Progenitor cell of endocrine pancreas (in vitro differentiated cells): ENCODE measurements around the gene DDR2. TPM values are rescaled to one million over a fixed set of nuclear protein-coding genes. Genes with fewer than 3 reads are reported as not detected.

ENCODE experiments used
- DNase-seq: peaks from one replicate; pipeline ENCODE4 v3.0.0; 2021; ENCODE audit warnings: low spot score; ENCODE audit not compliant: unreplicated experiment
- H3K27ac Mint-ChIP-seq: 2 replicates; pipeline ENCODE4 v1.8.0; 2021; ENCODE audit warnings: mild to moderate bottlenecking, moderate library complexity, mixed read lengths
- H3K27me3 Mint-ChIP-seq: 2 replicates; pipeline ENCODE4 v1.8.0; 2021; ENCODE audit warnings: mixed read lengths
- H3K36me3 Mint-ChIP-seq: 2 replicates; pipeline ENCODE4 v1.8.0; 2022; ENCODE audit warnings: mixed read lengths; ENCODE audit not compliant: insufficient read depth
- H3K4me1 Mint-ChIP-seq: 2 replicates; pipeline ENCODE4 v1.8.0; 2021; ENCODE audit warnings: low read depth, mixed read lengths
- H3K4me3 Mint-ChIP-seq: 2 replicates; pipeline ENCODE4 v1.8.0; 2021; ENCODE audit warnings: low read depth, mild to moderate bottlenecking, moderate library complexity, mixed read lengths
- H3K9me3 Mint-ChIP-seq: 2 replicates; pipeline ENCODE4 v1.8.0; 2021; ENCODE audit warnings: low read depth, mixed read lengths
- total RNA-seq: library from RNA; stranded (reverse); gene quantifications from 2 replicates; pipeline ENCODE4 v1.2.1, GENCODE V29; 2021
- TF ChIP-seq, protein P1 (sequence below): fragments of 200-600 bp; sonication (generic); IDR thresholded peaks from one replicate; pipeline ENCODE4 v1.5.0; 2021; ENCODE audit warnings: antibody characterized with exemption, mild to moderate bottlenecking; ENCODE audit not compliant: unreplicated experiment

Gene DDR2
- total RNA-seq, 1 donor from 2014 or later, result 1.7 TPM

DNA sequence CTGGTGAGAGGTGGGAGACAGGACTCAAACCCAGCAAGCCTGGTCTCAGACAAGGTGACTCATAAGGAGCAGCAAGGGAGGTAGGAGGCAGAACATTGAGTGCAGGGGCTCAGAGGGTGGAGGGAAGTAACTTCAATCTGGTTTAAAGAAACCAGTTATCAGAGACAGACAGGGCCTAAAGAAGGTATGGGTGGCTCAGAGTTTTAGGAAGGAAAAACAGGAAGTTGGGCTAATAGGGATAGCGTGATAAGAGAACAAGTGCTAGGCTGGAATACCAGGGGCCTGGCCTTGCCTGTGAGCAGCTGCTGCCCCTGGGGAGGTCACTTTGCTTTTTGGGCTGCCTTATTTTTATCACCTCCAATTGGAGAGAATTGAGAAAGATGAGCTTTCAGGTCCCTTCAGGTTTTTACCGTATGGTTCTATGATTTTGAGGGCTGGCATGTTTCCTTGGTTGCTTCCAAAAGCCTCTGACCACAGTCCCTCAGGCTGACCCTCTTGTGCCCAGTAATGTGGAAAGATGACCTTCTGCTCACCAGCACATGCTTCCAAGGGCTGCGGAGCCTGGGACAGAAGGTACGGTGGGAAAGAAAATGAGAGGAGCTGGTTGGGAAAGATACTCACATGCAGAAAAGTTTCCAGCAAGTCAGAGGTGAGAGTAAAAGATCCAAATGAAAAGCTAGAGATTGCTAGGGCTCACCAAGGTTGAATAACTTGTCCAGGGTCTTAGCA, 77.0 kb downstream of the DDR2 start:
- Mint-ChIP-seq H3K4me3 (no peak overlapping the region), H3K27ac (no peak overlapping the region), H3K4me1 (peaks cover 5% of the 10 kb centered on the region), H3K27me3 (no peaks in the 10 kb centered on the region), H3K9me3 (no peaks in the 10 kb centered on the region), H3K36me3 (no peaks in the 10 kb centered on the region)
- no peak for DNase-seq
- TF ChIP-seq, protein P1, sequence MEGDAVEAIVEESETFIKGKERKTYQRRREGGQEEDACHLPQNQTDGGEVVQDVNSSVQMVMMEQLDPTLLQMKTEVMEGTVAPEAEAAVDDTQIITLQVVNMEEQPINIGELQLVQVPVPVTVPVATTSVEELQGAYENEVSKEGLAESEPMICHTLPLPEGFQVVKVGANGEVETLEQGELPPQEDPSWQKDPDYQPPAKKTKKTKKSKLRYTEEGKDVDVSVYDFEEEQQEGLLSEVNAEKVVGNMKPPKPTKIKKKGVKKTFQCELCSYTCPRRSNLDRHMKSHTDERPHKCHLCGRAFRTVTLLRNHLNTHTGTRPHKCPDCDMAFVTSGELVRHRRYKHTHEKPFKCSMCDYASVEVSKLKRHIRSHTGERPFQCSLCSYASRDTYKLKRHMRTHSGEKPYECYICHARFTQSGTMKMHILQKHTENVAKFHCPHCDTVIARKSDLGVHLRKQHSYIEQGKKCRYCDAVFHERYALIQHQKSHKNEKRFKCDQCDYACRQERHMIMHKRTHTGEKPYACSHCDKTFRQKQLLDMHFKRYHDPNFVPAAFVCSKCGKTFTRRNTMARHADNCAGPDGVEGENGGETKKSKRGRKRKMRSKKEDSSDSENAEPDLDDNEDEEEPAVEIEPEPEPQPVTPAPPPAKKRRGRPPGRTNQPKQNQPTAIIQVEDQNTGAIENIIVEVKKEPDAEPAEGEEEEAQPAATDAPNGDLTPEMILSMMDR, result no peak

DNA sequence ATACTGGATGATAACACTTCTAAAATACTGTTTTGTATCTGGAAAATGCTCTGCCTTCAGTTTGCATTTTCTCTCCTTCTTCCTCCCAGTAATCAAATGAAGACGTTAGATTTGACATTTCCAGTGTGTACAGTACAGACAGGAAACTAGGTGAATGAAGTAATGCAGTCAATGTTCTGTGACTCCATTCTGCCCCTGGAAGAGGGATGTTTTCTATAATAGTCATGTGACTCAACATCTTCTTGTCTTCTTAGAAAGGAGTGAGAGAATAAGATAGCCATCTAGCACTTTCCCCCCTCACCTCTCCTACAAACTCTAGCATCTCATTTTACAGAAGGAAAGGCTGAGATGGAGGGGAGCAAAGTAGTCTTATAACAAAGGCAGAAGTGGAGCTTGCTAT, 77.6 kb downstream of the DDR2 start:
- TF ChIP-seq, protein P1, result no peak
- no peak overlapping the region for H3K27ac Mint-ChIP-seq

DNA sequence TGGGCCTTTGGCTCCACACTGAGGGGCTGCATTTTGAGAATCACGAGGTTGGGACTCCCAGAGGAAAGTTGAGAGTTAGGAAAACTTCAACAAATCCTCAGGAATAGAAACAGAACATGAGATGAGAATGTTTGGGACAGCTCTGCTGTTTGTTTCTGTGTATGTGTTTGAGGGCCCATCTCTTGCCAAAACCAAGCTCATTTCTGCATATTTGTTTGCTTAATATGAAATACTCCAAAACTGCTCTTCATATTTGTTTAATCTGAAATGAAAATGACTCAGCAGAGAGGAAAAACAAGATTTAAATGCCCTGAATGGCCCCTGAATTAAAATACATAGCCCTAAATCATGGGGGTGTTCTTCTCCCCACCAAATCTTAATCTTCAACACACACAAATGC, 78.1 kb downstream of the DDR2 start:
- TF ChIP-seq, protein P1, result no peak
- Mint-ChIP-seq H3K4me3 (no peak overlapping the region), H3K27me3 (no peaks in the 10 kb centered on the region), H3K36me3 (no peaks in the 10 kb centered on the region), H3K4me1 (peaks cover 5% of the 10 kb centered on the region), H3K27ac (no peak overlapping the region), H3K9me3 (no peaks in the 10 kb centered on the region)
- no peak for DNase-seq

More for the DNA sequence above, 77.6 kb downstream of the DDR2 start:
- Mint-ChIP-seq H3K4me3 (no peak overlapping the region), H3K27me3 (no peaks in the 10 kb centered on the region), H3K4me1 (peaks cover 5% of the 10 kb centered on the region), H3K36me3 (no peaks in the 10 kb centered on the region), H3K9me3 (no peaks in the 10 kb centered on the region)
- DNase-seq, result no peak

DNA sequence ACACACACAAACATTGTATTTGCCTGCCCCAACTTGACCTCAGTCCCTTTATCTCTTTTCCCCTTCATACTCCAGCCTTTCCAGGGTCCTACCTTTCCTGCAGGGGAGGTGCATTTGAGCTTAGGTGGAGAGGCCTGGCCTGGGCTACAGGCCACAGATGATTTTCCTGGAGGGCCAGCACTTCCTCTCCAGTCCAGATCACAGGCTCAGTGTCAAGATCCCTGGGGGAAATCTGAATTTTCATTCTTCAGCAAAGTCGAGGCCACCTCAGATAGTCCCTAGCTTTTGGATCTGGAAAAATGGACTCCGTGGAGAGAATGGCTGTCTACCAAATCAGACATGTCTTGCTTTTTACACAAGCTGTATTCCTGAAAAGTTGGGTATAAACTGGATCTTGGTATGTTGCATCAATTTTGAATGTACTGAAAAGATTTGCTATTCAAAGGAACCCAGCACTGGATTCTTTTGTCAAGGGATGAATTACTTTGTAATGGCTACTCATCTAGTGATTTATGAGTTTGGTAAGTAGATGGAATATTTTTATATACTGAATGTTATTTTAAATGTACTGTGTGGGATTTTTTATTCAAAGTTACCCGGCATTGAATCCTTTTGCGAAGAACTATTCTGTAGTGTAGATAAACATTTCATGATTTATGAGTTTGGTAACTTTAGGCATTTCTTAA, 78.7 kb downstream of the DDR2 start:
- DNase-seq, result no peak
- Mint-ChIP-seq H3K27me3 (no peaks in the 10 kb centered on the region), H3K4me3 (no peak overlapping the region), H3K36me3 (no peaks in the 10 kb centered on the region), H3K27ac (no peak overlapping the region), H3K4me1 (peaks cover 5% of the 10 kb centered on the region), H3K9me3 (no peaks in the 10 kb centered on the region)
- TF ChIP-seq, protein P1, result no peak

DNA sequence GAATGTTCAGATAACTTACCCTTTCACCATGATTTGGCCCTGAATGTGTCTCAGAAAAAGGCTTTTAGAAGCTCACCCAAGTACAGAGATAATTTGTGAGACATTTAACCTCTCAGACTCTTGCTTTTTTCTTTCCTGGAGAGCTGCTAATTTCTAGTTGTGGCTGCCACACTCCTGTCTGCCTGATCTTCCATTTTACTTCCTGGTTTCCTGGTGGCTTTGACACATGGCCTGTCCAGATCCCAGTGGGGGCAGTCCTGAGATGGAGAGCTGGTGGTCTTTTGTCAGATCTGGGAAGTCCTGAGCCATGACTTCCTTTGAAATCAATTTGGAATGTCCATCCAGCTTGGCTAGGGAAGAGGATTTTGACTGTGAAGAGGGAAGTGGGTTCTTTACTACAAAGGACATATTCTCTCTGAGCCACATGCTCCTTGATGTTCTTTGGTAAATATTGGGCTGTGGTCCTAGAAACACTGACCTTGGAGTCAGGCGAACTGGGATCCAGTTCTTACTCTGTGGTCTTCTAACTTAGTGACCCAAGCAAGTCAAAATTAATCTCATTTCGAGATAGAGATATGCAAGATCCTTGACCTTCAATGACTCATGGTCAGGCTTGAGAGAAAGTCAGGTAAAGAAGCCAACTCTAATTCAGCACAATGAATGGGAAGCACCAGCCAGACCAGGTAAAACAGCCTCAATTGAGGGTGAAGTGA, 80.2 kb downstream of the DDR2 start:
- no peak overlapping the region for H3K27ac Mint-ChIP-seq
- TF ChIP-seq, protein P1, result no peak
- H3K27me3 Mint-ChIP-seq, result no peaks in the 10 kb centered on the region
- H3K4me3 Mint-ChIP-seq, result no peak overlapping the region
- no peaks in the 10 kb centered on the region for H3K36me3 Mint-ChIP-seq
- DNase-seq, result no peak
- peaks cover 5% of the 10 kb centered on the region for H3K4me1 Mint-ChIP-seq
- H3K9me3 Mint-ChIP-seq, result no peaks in the 10 kb centered on the region
